IMR-90 (cell line): ENCODE data around the gene HMG20A. TPM values are rescaled to one million over a fixed set of nuclear protein-coding genes. Genes with fewer than 3 reads are reported as not detected.

ENCODE experiments used
- ATAC-seq: fragments of 200-7000 bp; cut with Tn5 transposase; 2 replicates; pipeline ENCODE4 v1.9.1; 2020; ENCODE audit warnings: low read depth, mild to moderate bottlenecking, moderate library complexity
- BruUV-seq: library from RNA; stranded (reverse); fragments of 400-500 nt; replicated peaks from 2 replicates; lab custom pipeline; 2021; lab: Mats Ljungman, UMichigan
- CTCF ChIA-PET: fragments of 300-600 bp; formaldehyde crosslinking; extraction: SDS; loops from one replicate; lab custom pipeline; 2021; ENCODE audit warnings: antibody characterized with exemption; lab: Yijun Ruan, JAX
- POLR2A ChIA-PET: fragments of 300-600 bp; sonication (Branson Sonifier 250); formaldehyde crosslinking; loops from one replicate; lab custom pipeline; 2022; ENCODE audit warnings: antibody characterized with exemption; ENCODE audit not compliant: unreplicated experiment; lab: Charles Lee
- DNase-seq: peaks from one replicate; pipeline ENCODE4 v3.0.0; 2013
- H2AFZ ChIP-seq: replicated peaks from 2 replicates; pipeline ENCODE3; 2013; ENCODE audit warnings: low read length, mild to moderate bottlenecking; ENCODE audit not compliant: poor library complexity
- H2AK5ac ChIP-seq: 2 replicates; pipeline ENCODE4 v1.6.1; 2013; ENCODE audit warnings: low read depth, low read length, inconsistent platforms
- H2AK9ac ChIP-seq: replicated peaks from 2 replicates; pipeline ENCODE3; 2013; ENCODE audit warnings: mild to moderate bottlenecking, low read depth, low read length, moderate library complexity; ENCODE audit not compliant: poor library complexity
- H2BK120ac ChIP-seq: 2 replicates; pipeline ENCODE4 v1.6.1; 2013; ENCODE audit warnings: low read depth, low read length, inconsistent platforms
- H2BK15ac ChIP-seq: 3 replicates; pipeline ENCODE4 v1.6.1; 2013; ENCODE audit warnings: low read depth, low read length, inconsistent platforms
- H2BK20ac ChIP-seq: 2 replicates; pipeline ENCODE4 v1.6.1; 2013; ENCODE audit warnings: low read depth, mild to moderate bottlenecking, inconsistent platforms, low read length, moderate library complexity
- H2BK5ac ChIP-seq: 2 replicates; pipeline ENCODE4 v1.6.1; 2013; ENCODE audit warnings: mild to moderate bottlenecking, low read depth, low read length, inconsistent platforms; ENCODE audit not compliant: poor library complexity, severe bottlenecking
- H3K14ac ChIP-seq: replicated peaks from 2 replicates; pipeline ENCODE4 v1.6.1; 2013; ENCODE audit warnings: low read depth, low read length, inconsistent platforms
- H3K18ac ChIP-seq: 2 replicates; pipeline ENCODE4 v1.6.1; 2013; ENCODE audit warnings: low read depth, low read length, control low read depth
- H3K23ac ChIP-seq: 2 replicates; pipeline ENCODE4 v1.6.1; 2013; ENCODE audit warnings: low read depth, low read length, inconsistent platforms
- H3K27ac ChIP-seq: 2 replicates; pipeline ENCODE4 v1.5.1; 2013; ENCODE audit warnings: mild to moderate bottlenecking, control low read depth, low read length; ENCODE audit not compliant: insufficient read depth
- H3K27me3 ChIP-seq: 2 replicates; pipeline ENCODE4 v1.6.1; 2013; ENCODE audit warnings: low read length; ENCODE audit not compliant: control insufficient read depth, insufficient read depth
- H3K36me3 ChIP-seq: 2 replicates; pipeline ENCODE4 v1.6.1; 2013; ENCODE audit warnings: low read length, mixed read lengths; ENCODE audit not compliant: control insufficient read depth, insufficient read depth
- H3K4ac ChIP-seq: 2 replicates; pipeline ENCODE4 v1.6.1; 2013; ENCODE audit warnings: low read depth, low read length, inconsistent platforms
- H3K4me1 ChIP-seq: 2 replicates; pipeline ENCODE4 v1.6.1; 2013; ENCODE audit warnings: low read length, mixed read lengths; ENCODE audit not compliant: control insufficient read depth, insufficient read depth
- H3K4me2 ChIP-seq: 2 replicates; pipeline ENCODE4 v1.6.1; 2013; ENCODE audit warnings: low read depth, mild to moderate bottlenecking, control low read depth, low read length, moderate library complexity
- H3K4me3 ChIP-seq: 2 replicates; pipeline ENCODE4 v1.5.1; 2013; ENCODE audit warnings: low read depth, mild to moderate bottlenecking, control low read depth, low read length, moderate library complexity; ENCODE audit not compliant: insufficient read depth
- H3K56ac ChIP-seq: 2 replicates; pipeline ENCODE4 v1.6.1; 2013; ENCODE audit warnings: low read length, inconsistent platforms; ENCODE audit not compliant: insufficient read depth; ENCODE audit errors: extremely low read depth
- H3K79me1 ChIP-seq, 2 experiments: 2 replicates each; pipeline ENCODE4 v1.6.1; 2013; ENCODE audit warnings: low read length in 2 of 2, inconsistent platforms in 1 of 2, low read depth in 1 of 2
- H3K9ac ChIP-seq: 2 replicates; pipeline ENCODE4 v1.6.1; 2013; ENCODE audit warnings: low read depth, low read length, control low read depth
- H3K9me1 ChIP-seq: 2 replicates; pipeline ENCODE4 v1.6.1; 2013; ENCODE audit warnings: low read length, inconsistent platforms; ENCODE audit not compliant: insufficient read depth
- H3K9me3 ChIP-seq: 2 replicates; pipeline ENCODE4 v1.6.1; 2013; ENCODE audit warnings: low read length; ENCODE audit not compliant: control insufficient read depth, insufficient read depth
- H4K20me1 ChIP-seq: 2 replicates; pipeline ENCODE4 v1.6.1; 2013; ENCODE audit warnings: low read length, inconsistent platforms; ENCODE audit not compliant: insufficient read depth
- H4K5ac ChIP-seq: 2 replicates; pipeline ENCODE4 v1.6.1; 2013; ENCODE audit warnings: mild to moderate bottlenecking, low read depth, low read length, control low read depth
- H4K8ac ChIP-seq, 2 experiments: 2 replicates each; pipeline ENCODE4 v1.6.1; 2013; ENCODE audit warnings: low read depth in 2 of 2, low read length in 2 of 2, control low read depth in 1 of 2, inconsistent platforms in 1 of 2
- H4K91ac ChIP-seq: 2 replicates; pipeline ENCODE4 v1.6.1; 2013; ENCODE audit warnings: low read depth, low read length, inconsistent platforms; ENCODE audit not compliant: insufficient read depth
- CHD1 ChIP-seq: IDR thresholded peaks from 2 replicates; pipeline ENCODE4 v1.6.1; 2012; ENCODE audit warnings: low read depth, low read length, improper control_type of control experiment
- ELK1 ChIP-seq: fragments of 150-350 bp; IDR thresholded peaks from 2 replicates; pipeline ENCODE4 v1.6.1; 2016; ENCODE audit warnings: low read depth, mild to moderate bottlenecking, low read length, moderate library complexity, borderline replicate concordance
- MAFK ChIP-seq: IDR thresholded peaks from 2 replicates; pipeline ENCODE4 v1.6.1; 2012; ENCODE audit warnings: low read depth, low read length, improper control_type of control experiment
- MXI1 ChIP-seq: IDR thresholded peaks from 2 replicates; pipeline ENCODE4 v1.6.1; 2012; ENCODE audit warnings: low read depth, mild to moderate bottlenecking, low read length, moderate library complexity, borderline replicate concordance
- POLR2A ChIP-seq: IDR thresholded peaks from 2 replicates; pipeline ENCODE4 v1.6.1; 2012; ENCODE audit warnings: mild to moderate bottlenecking, low read depth, low read length
- USF2 ChIP-seq: fragments of 150-350 bp; IDR thresholded peaks from 2 replicates; pipeline ENCODE4 v1.6.1; 2017; ENCODE audit warnings: mild to moderate bottlenecking, antibody characterized with exemption, low read length, low read depth
- WGBS, 2 experiments: methylation state at CpG; one replicate each; pipeline versions ENCODE4 v1.1.5 to v1.1.7; 2013; ENCODE audit warnings: missing lambda C conversion rate in 2 of 2; ENCODE audit not compliant: insufficient read length in 1 of 2; ENCODE audit errors: extremely low coverage in 2 of 2; 5-methylcytosine and 5-hydroxymethylcytosine counted together
- dilution Hi-C: fragments of 300-500 bp; cut with HindIII; formaldehyde crosslinking; loops from one replicate; pipeline ENCODE4 v1.14.3; 2018; ENCODE audit warnings: low sequenced_read_pairs; ENCODE audit not compliant: unreplicated experiment
- in situ Hi-C: fragments of 300-500 bp; cut with MboI; formaldehyde crosslinking; loops from 3 replicates; pipeline ENCODE4 v1.14.3; 2019; ENCODE audit warnings: low sequenced_read_pairs, inconsistent platforms, mixed read lengths
- intact Hi-C: fragments of 100-400 bp; cut with micrococcal nuclease; formaldehyde crosslinking; loops from 2 replicates; pipeline ENCODE4 v1.10.0; 2022
- polyA plus RNA-seq, 3 experiments: library from polyadenylated mRNA; depleted of rRNA; stranded (reverse); fragments of >200 nt; gene quantifications; 2 replicates each; pipeline ENCODE4 v1.2.3, GENCODE V29; 2012; ENCODE audit warnings: low replicate concordance in 1 of 3
- total RNA-seq: library from RNA; depleted of rRNA; stranded (reverse); fragments of >200 nt; gene quantifications from 2 replicates; pipeline ENCODE4 v1.2.3, GENCODE V29; 2012
- TF ChIP-seq, protein P1 (sequence below): conservative IDR thresholded peaks from 2 replicates; pipeline ENCODE4 v1.5.1; 2012; ENCODE audit warnings: mild to moderate bottlenecking, low read depth, low read length, improper control_type of control experiment

HMG20A gene
- total and polyA plus RNA-seq, 2 of the 4 experiments (the other 2 are of a cell fraction): 22.3 to 25.3 TPM

GRCh38 chr15:77412972-77413698 lies 7.6 kb upstream of the HMG20A start:
- Histone ChIP-seq H3K27ac (no peak overlapping the region), H2AK9ac (no peak overlapping the region), H2BK120ac (no peak overlapping the region), H4K5ac (no peak overlapping the region), H3K4me1 (peaks cover 14% of the 10 kb centered on the region), H4K20me1 (peaks cover 98% of the 10 kb centered on the region), H3K56ac (no peak overlapping the region), H3K4ac (no peak overlapping the region), H3K9ac (no peak overlapping the region), H3K9me1 (peaks cover 14% of the 10 kb centered on the region), H2BK15ac (no peak overlapping the region), H3K4me3 (no peak overlapping the region), H3K27me3 (no peaks in the 10 kb centered on the region), H3K18ac (no peak overlapping the region), H2AFZ (no peak overlapping the region), H3K36me3 (no peaks in the 10 kb centered on the region), H3K79me1 (peaks cover 13 to 81% of the 10 kb centered on the region in 2 experiments; a peak in 3 of 4 replicates), H3K9me3 (no peaks in the 10 kb centered on the region), H2AK5ac (no peak overlapping the region), H2BK5ac (no peak overlapping the region), H3K4me2 (no peak overlapping the region), H2BK20ac (no peak overlapping the region), H4K91ac (no peak overlapping the region), H4K8ac (no peak overlapping the region), H3K14ac (no peak overlapping the region), H3K23ac (no peak overlapping the region)
- BruUV-seq: no TSS peak
- CTCF ChIA-PET: no interaction called here
- in situ Hi-C loops (no loop called here), intact Hi-C loops (no loop called here), dilution Hi-C loops (no loop called here)
- WGBS, 2 experiments: no CpG with 5 or more reads among the region's 2 CpGs
- ATAC-seq (no peak), DNase-seq (no peak)
- POLR2A ChIA-PET: no interaction called here
- TF ChIP-seq POLR2A (no peak), MXI1 (no peak), USF2 (no peak), CHD1 (no peak), MAFK (no peak), ELK1 (no peak)
- TF ChIP-seq, protein P1, sequence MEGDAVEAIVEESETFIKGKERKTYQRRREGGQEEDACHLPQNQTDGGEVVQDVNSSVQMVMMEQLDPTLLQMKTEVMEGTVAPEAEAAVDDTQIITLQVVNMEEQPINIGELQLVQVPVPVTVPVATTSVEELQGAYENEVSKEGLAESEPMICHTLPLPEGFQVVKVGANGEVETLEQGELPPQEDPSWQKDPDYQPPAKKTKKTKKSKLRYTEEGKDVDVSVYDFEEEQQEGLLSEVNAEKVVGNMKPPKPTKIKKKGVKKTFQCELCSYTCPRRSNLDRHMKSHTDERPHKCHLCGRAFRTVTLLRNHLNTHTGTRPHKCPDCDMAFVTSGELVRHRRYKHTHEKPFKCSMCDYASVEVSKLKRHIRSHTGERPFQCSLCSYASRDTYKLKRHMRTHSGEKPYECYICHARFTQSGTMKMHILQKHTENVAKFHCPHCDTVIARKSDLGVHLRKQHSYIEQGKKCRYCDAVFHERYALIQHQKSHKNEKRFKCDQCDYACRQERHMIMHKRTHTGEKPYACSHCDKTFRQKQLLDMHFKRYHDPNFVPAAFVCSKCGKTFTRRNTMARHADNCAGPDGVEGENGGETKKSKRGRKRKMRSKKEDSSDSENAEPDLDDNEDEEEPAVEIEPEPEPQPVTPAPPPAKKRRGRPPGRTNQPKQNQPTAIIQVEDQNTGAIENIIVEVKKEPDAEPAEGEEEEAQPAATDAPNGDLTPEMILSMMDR: no peak
